Liver (tissue), 3 donors: Measurements from ENCODE around the gene TCTN1.

Experiments used
- CTCF ChIP-seq: fragments of 150-350 bp; IDR thresholded peaks from 2 replicates; pipeline ENCODE4 v1.5.1; 2017; ENCODE audit warnings: improper control_type of control experiment, low read depth, low read length; ENCODE audit not compliant: missing input control
- HNF4G ChIP-seq: IDR thresholded peaks from 2 replicates; pipeline ENCODE4 v1.6.1; 2016; ENCODE audit warnings: antibody characterized with exemption
- TAF1 ChIP-seq: conservative IDR thresholded peaks from 2 replicates; pipeline ENCODE4 v1.6.1; 2016; ENCODE audit warnings: antibody characterized with exemption, mild to moderate bottlenecking
- YY1 ChIP-seq: IDR thresholded peaks from 2 replicates; pipeline ENCODE4 v1.6.1; 2016; ENCODE audit warnings: antibody characterized with exemption, mild to moderate bottlenecking
- ZBTB33 ChIP-seq: IDR thresholded peaks from 2 replicates; pipeline ENCODE4 v1.6.1; 2016; ENCODE audit warnings: antibody characterized with exemption
- donor health status: healthy.
- donor health status: healthy.

- TF ChIP-seq CTCF (no peak), HNF4G (no peak), ZBTB33 (no peak), TAF1 (no peak), YY1 (no peak)
Measured at GRCh38 chr12:110578694-110579534, 35.0 kb upstream of the TCTN1 start.
